GM12875 (cell line): ENCODE measurements around the gene ADAM10.

ENCODE experiments used
- H3K4me3 ChIP-seq: one replicate; pipeline ENCODE4 v1.5.1; 2011; ENCODE audit warnings: low read depth, low read length, control low read depth
- CTCF ChIP-seq: IDR thresholded peaks from 2 replicates; pipeline ENCODE4 v1.5.1; 2011; ENCODE audit warnings: low read depth, mild to moderate bottlenecking, control low read depth, inconsistent platforms, low read length, moderate library complexity, borderline replicate concordance; ENCODE audit not compliant: insufficient read depth

Gene ADAM10

GRCh38 chr15:58701376-58701775, 48.1 kb downstream of the ADAM10 start:
- TF ChIP-seq CTCF, result no peak
- no peak overlapping the region for H3K4me3 ChIP-seq

- no peak overlapping the region for H3K4me3 ChIP-seq
- no peak for TF ChIP-seq CTCF
Observed at GRCh38 chr15:58699769-58700168, 49.7 kb downstream of the ADAM10 start.

- H3K4me3 ChIP-seq, result no peak overlapping the region
- TF ChIP-seq CTCF, result no peak
Observed at GRCh38 chr15:58698887-58699641, 50.4 kb downstream of the ADAM10 start.

- H3K4me3 ChIP-seq, result no peak overlapping the region
- no peak for TF ChIP-seq CTCF
Observed at GRCh38 chr15:58697220-58697619, 52.3 kb downstream of the ADAM10 start.

GRCh38 chr15:58696738-58697137, 52.8 kb downstream of the ADAM10 start:
- H3K4me3 ChIP-seq, result no peak overlapping the region
- no peak for TF ChIP-seq CTCF

GRCh38 chr15:58694641-58695398, 54.7 kb downstream of the ADAM10 start:
- H3K4me3 ChIP-seq, result no peak overlapping the region
- TF ChIP-seq CTCF, result no peak

GRCh38 chr15:58690703-58691102, 58.8 kb downstream of the ADAM10 start:
- no peak overlapping the region for H3K4me3 ChIP-seq
- TF ChIP-seq CTCF, result no peak
